HepG2 (cell line): ENCODE results near the gene ABCA3.

Experiments
- RNF2 ChIP-seq: fragments of 450-650 bp; conservative IDR thresholded peaks from 2 replicates; pipeline ENCODE4 v1.6.1; 2016; ENCODE audit warnings: low read depth
- TFE3 ChIP-seq: IDR thresholded peaks from 2 replicates; pipeline ENCODE4 v1.6.1; 2016
- ZNF317 ChIP-seq: sonication (generic); formaldehyde crosslinking; IDR thresholded peaks from 2 replicates; pipeline ENCODE4 v1.5.0; 2020; ENCODE audit warnings: mild to moderate bottlenecking, missing genetic modification reagents

GRCh38 chr16:2229091-2229490 is 111.4 kb downstream of the ABCA3 start:
- TF ChIP-seq RNF2 = no peak
- no peak for TF ChIP-seq ZNF317
- TF ChIP-seq TFE3 (CRISPR knock-in tag) = no peak
